GM11168 (cell line): ENCODE results near the gene DIP2C.
"Not testable (repeated sequence)": the region's sequence is repeated elsewhere in the genome, so short reads cannot be mapped to it uniquely, and the experiment has no call there.

ENCODE experiments used
- in situ Hi-C: fragments of 300-500 bp; cut with MboI; formaldehyde crosslinking; loops from one replicate; pipeline ENCODE4 v1.12.0; 2022; ENCODE audit warnings: low sequenced_read_pairs; ENCODE audit not compliant: unreplicated experiment

DIP2C gene

GRCh38 chr10:697097-697875 is 7.8 kb upstream of the DIP2C start:
- in situ Hi-C loops = no loop called here

- in situ Hi-C loops = no loop called here
Measured at GRCh38 chr10:695396-695795, 5.9 kb upstream of the DIP2C start.

GRCh38 chr10:693506-693905 is 4.0 kb upstream of the DIP2C start:
- in situ Hi-C loops = no loop called here

- in situ Hi-C loops = no loop called here
Measured at GRCh38 chr10:692682-693351, 3.3 kb upstream of the DIP2C start.

GRCh38 chr10:691216-691615 is 1.7 kb upstream of the DIP2C start:
- in situ Hi-C loops = no loop called here

- in situ Hi-C loops = no loop called here
Measured at GRCh38 chr10:690372-691161, 1.1 kb upstream of the DIP2C start.

- in situ Hi-C loops = no loop called here
Measured at GRCh38 chr10:689121-689451, 382 bp downstream of the DIP2C start.

- in situ Hi-C loops = no loop called here
Measured at GRCh38 chr10:688312-689120, 952 bp downstream of the DIP2C start.

GRCh38 chr10:687583-688311 is 1.7 kb downstream of the DIP2C start:
- in situ Hi-C loops = no loop called here

GRCh38 chr10:686155-686931 is 3.1 kb downstream of the DIP2C start:
- in situ Hi-C loops = no loop called here

GRCh38 chr10:685613-686012 is 3.9 kb downstream of the DIP2C start:
- in situ Hi-C loops = no loop called here

- in situ Hi-C loops = no loop called here
Measured at GRCh38 chr10:683448-684071, 5.9 kb downstream of the DIP2C start.

- in situ Hi-C loops = no loop called here
Measured at GRCh38 chr10:682931-683447, 6.5 kb downstream of the DIP2C start.

- in situ Hi-C loops = no loop called here
Measured at GRCh38 chr10:681670-682318, 7.7 kb downstream of the DIP2C start.

- in situ Hi-C loops = no loop called here
Measured at GRCh38 chr10:680745-681144, 8.7 kb downstream of the DIP2C start.

- in situ Hi-C loops = no loop called here
Measured at GRCh38 chr10:680146-680545, 9.3 kb downstream of the DIP2C start.

- in situ Hi-C loops = no loop called here
Measured at GRCh38 chr10:679556-679955, 9.9 kb downstream of the DIP2C start.

- in situ Hi-C loops = not testable (repeated sequence)
Measured at GRCh38 chr10:678662-679005, 10.8 kb downstream of the DIP2C start.
